ENCODE results near the gene E2F6.
A peak's percentile ranks its signal among the peaks of the same experiment; 100 is the strongest.

The E2F6 gene

GRCh38 chr2:11488809-11489208, 22.8 kb upstream of the E2F6 start:
- TF ChIP-seq TAF1 (IDR thresholded peaks at IDR 0.05; ENCODE audit: borderline replicate concordance, insufficient read depth, low read length) (no peak), POLR2AphosphoS5 (IDR thresholded peaks at IDR 0.05; ENCODE audit: low read depth, low read length) (no peak), FOXP2 (optimal IDR thresholded peaks at IDR 0.05; ENCODE audit: borderline replicate concordance, extremely low read depth, extremely low read length, insufficient read depth) (no peak), SIN3A (IDR thresholded peaks at IDR 0.05; ENCODE audit: borderline replicate concordance, insufficient read depth, low read length) (no peak), REST (IDR thresholded peaks at IDR 0.05; ENCODE audit: insufficient read depth in 1 of 2, low read depth in 2 of 2, low read length in 2 of 2) (no peak)

GRCh38 chr2:11483806-11484617, 18.1 kb upstream of the E2F6 start:
- TF ChIP-seq SIN3A (IDR thresholded peaks at IDR 0.05; ENCODE audit: borderline replicate concordance, insufficient read depth, low read length): no peak
- no peak for TF ChIP-seq TAF1 (IDR thresholded peaks at IDR 0.05; ENCODE audit: borderline replicate concordance, insufficient read depth, low read length)
- no peak for TF ChIP-seq POLR2AphosphoS5 (IDR thresholded peaks at IDR 0.05; ENCODE audit: low read depth, low read length)
- no peak for TF ChIP-seq FOXP2 (optimal IDR thresholded peaks at IDR 0.05; ENCODE audit: borderline replicate concordance, extremely low read depth, extremely low read length, insufficient read depth)

GRCh38 chr2:11482473-11483035, 16.6 kb upstream of the E2F6 start:
- no peak for TF ChIP-seq TAF1 (IDR thresholded peaks at IDR 0.05; ENCODE audit: borderline replicate concordance, insufficient read depth, low read length)
- peak; percentile 37 for TF ChIP-seq FOXP2 (optimal IDR thresholded peaks at IDR 0.05; ENCODE audit: borderline replicate concordance, extremely low read depth, extremely low read length, insufficient read depth)
- TF ChIP-seq REST (IDR thresholded peaks at IDR 0.05; ENCODE audit: insufficient read depth in 1 of 2, low read depth in 2 of 2, low read length in 2 of 2): no peak
- no peak for TF ChIP-seq SIN3A (IDR thresholded peaks at IDR 0.05; ENCODE audit: borderline replicate concordance, insufficient read depth, low read length)
- TF ChIP-seq POLR2AphosphoS5 (IDR thresholded peaks at IDR 0.05; ENCODE audit: low read depth, low read length): no peak

GRCh38 chr2:11481789-11482472, 16.0 kb upstream of the E2F6 start:
- TF ChIP-seq SIN3A (IDR thresholded peaks at IDR 0.05; ENCODE audit: borderline replicate concordance, insufficient read depth, low read length): no peak
- TF ChIP-seq FOXP2 (optimal IDR thresholded peaks at IDR 0.05; ENCODE audit: borderline replicate concordance, extremely low read depth, extremely low read length, insufficient read depth): no peak
- TF ChIP-seq POLR2AphosphoS5 (IDR thresholded peaks at IDR 0.05; ENCODE audit: low read depth, low read length): no peak
- TF ChIP-seq TAF1 (IDR thresholded peaks at IDR 0.05; ENCODE audit: borderline replicate concordance, insufficient read depth, low read length): no peak
- no peak for TF ChIP-seq REST (IDR thresholded peaks at IDR 0.05; ENCODE audit: insufficient read depth in 1 of 2, low read depth in 2 of 2, low read length in 2 of 2)

GRCh38 chr2:11481426-11481788, 15.4 kb upstream of the E2F6 start:
- no peak for TF ChIP-seq TAF1 (IDR thresholded peaks at IDR 0.05; ENCODE audit: borderline replicate concordance, insufficient read depth, low read length)
- TF ChIP-seq REST (IDR thresholded peaks at IDR 0.05; ENCODE audit: insufficient read depth in 1 of 2, low read depth in 2 of 2, low read length in 2 of 2): no peak
- TF ChIP-seq POLR2AphosphoS5 (IDR thresholded peaks at IDR 0.05; ENCODE audit: low read depth, low read length): no peak
- TF ChIP-seq FOXP2 (optimal IDR thresholded peaks at IDR 0.05; ENCODE audit: borderline replicate concordance, extremely low read depth, extremely low read length, insufficient read depth): no peak
- no peak for TF ChIP-seq SIN3A (IDR thresholded peaks at IDR 0.05; ENCODE audit: borderline replicate concordance, insufficient read depth, low read length)

Measured in PFSK-1 (cell line).